ENCODE measurements around the gene ROGDI. TPM values are rescaled to one million over a fixed set of nuclear protein-coding genes. Genes with fewer than 3 reads are reported as not detected.

Gene ROGDI
- total and polyA plus RNA-seq, 2 experiments from 2014 or later, result 21.2 to 48.2 TPM

GRCh38 chr16:4753227-4753626 lies 49.2 kb downstream of the ROGDI start:
- Histone ChIP-seq H3K9me3 (ENCODE audit: low read depth) (no peaks in the 10 kb centered on the region), H3K27me3 (no peaks in the 10 kb centered on the region), H3K27ac (no peak overlapping the region), H3K4me2 (no peak overlapping the region), H2AFZ (no peak overlapping the region), H3K79me2 (peaks cover 3% of the 10 kb centered on the region), H4K20me1 (ENCODE audit: insufficient read depth, poor library complexity, severe bottlenecking) (no peaks in the 10 kb centered on the region), H3K9me2 (replicated peaks; ENCODE audit: insufficient read depth) (no peaks in the 10 kb centered on the region), H3K4me3 (no peak overlapping the region), H3K36me3 (replicated peaks; ENCODE audit: insufficient read depth, low read depth) (peaks cover 4% of the 10 kb centered on the region), H3K4me1 (ENCODE audit: insufficient read depth) (no peaks in the 10 kb centered on the region)
- TF ChIP-seq EZH2phosphoT487 (IDR thresholded peaks at IDR 0.05; ENCODE audit: low read depth, severe bottlenecking, unreplicated experiment) (no peak), CTCF (IDR thresholded peaks at IDR 0.05; ENCODE audit: poor library complexity) (no peak), EZH2 (IDR thresholded peaks at IDR 0.05; ENCODE audit: borderline replicate concordance) (no peak)
- 94% methylated on average over 11 of the region's 11 CpGs for WGBS (ENCODE audit: low lambda C conversion rate, missing lambda C conversion rate)
- DNase-seq (ENCODE audit: low spot score), result no peak

GRCh38 chr16:4752351-4753100 lies 49.9 kb downstream of the ROGDI start:
- H3K36me3 ChIP-seq (replicated peaks; ENCODE audit: insufficient read depth, low read depth), result peaks cover 4% of the 10 kb centered on the region
- H3K4me3 ChIP-seq, result no peak overlapping the region
- H3K27me3 ChIP-seq, result no peaks in the 10 kb centered on the region
- no peak overlapping the region for H2AFZ ChIP-seq
- no peaks in the 10 kb centered on the region for H3K9me3 ChIP-seq (ENCODE audit: low read depth)
- peaks cover 3% of the 10 kb centered on the region for H3K79me2 ChIP-seq
- H3K27ac ChIP-seq, result no peak overlapping the region
- no peak for TF ChIP-seq CTCF (IDR thresholded peaks at IDR 0.05; ENCODE audit: poor library complexity)
- no peak for TF ChIP-seq EZH2 (IDR thresholded peaks at IDR 0.05; ENCODE audit: borderline replicate concordance)
- TF ChIP-seq EZH2phosphoT487 (IDR thresholded peaks at IDR 0.05; ENCODE audit: low read depth, severe bottlenecking, unreplicated experiment), result no peak
- H3K4me1 ChIP-seq (ENCODE audit: insufficient read depth), result no peaks in the 10 kb centered on the region
- no peak for DNase-seq (ENCODE audit: low spot score)
- H4K20me1 ChIP-seq (ENCODE audit: insufficient read depth, poor library complexity, severe bottlenecking), result no peaks in the 10 kb centered on the region
- 99% methylated on average over 44 of the region's 44 CpGs for WGBS (ENCODE audit: low lambda C conversion rate, missing lambda C conversion rate)
- H3K4me2 ChIP-seq, result no peak overlapping the region
- no peaks in the 10 kb centered on the region for H3K9me2 ChIP-seq (replicated peaks; ENCODE audit: insufficient read depth)

GRCh38 chr16:4750896-4751295 lies 51.5 kb downstream of the ROGDI start:
- Histone ChIP-seq H3K4me2 (no peak overlapping the region), H3K27ac (no peak overlapping the region), H2AFZ (no peak overlapping the region), H3K79me2 (peaks cover 2% of the 10 kb centered on the region), H3K27me3 (no peaks in the 10 kb centered on the region), H3K4me3 (no peak overlapping the region), H3K4me1 (ENCODE audit: insufficient read depth) (no peaks in the 10 kb centered on the region), H3K9me3 (ENCODE audit: low read depth) (no peaks in the 10 kb centered on the region), H4K20me1 (ENCODE audit: insufficient read depth, poor library complexity, severe bottlenecking) (no peaks in the 10 kb centered on the region), H3K36me3 (replicated peaks; ENCODE audit: insufficient read depth, low read depth) (peaks cover 4% of the 10 kb centered on the region), H3K9me2 (replicated peaks; ENCODE audit: insufficient read depth) (no peaks in the 10 kb centered on the region)
- TF ChIP-seq EZH2phosphoT487 (IDR thresholded peaks at IDR 0.05; ENCODE audit: low read depth, severe bottlenecking, unreplicated experiment) (no peak), EZH2 (IDR thresholded peaks at IDR 0.05; ENCODE audit: borderline replicate concordance) (no peak), CTCF (IDR thresholded peaks at IDR 0.05; ENCODE audit: poor library complexity) (no peak)
- no peak for DNase-seq (ENCODE audit: low spot score)
- 96% methylated on average over 8 of the region's 8 CpGs for WGBS (ENCODE audit: low lambda C conversion rate, missing lambda C conversion rate)

All from hepatocyte (in vitro differentiated cells).